GM12892 (cell line): ENCODE data around the gene LITAF.

ENCODE experiments used
- POLR2A ChIP-seq: IDR thresholded peaks from 2 replicates; pipeline ENCODE4 v1.6.1; 2011; ENCODE audit warnings: low read depth, low read length, control low read depth
- POLR2AphosphoS5 ChIP-seq: IDR thresholded peaks from 2 replicates; pipeline ENCODE4 v1.6.1; 2011; ENCODE audit warnings: low read depth, low read length, control low read depth
- TAF1 ChIP-seq: IDR thresholded peaks from 2 replicates; pipeline ENCODE4 v1.6.1; 2011; ENCODE audit warnings: low read depth, mild to moderate bottlenecking, control low read depth, low read length, borderline replicate concordance

DNA sequence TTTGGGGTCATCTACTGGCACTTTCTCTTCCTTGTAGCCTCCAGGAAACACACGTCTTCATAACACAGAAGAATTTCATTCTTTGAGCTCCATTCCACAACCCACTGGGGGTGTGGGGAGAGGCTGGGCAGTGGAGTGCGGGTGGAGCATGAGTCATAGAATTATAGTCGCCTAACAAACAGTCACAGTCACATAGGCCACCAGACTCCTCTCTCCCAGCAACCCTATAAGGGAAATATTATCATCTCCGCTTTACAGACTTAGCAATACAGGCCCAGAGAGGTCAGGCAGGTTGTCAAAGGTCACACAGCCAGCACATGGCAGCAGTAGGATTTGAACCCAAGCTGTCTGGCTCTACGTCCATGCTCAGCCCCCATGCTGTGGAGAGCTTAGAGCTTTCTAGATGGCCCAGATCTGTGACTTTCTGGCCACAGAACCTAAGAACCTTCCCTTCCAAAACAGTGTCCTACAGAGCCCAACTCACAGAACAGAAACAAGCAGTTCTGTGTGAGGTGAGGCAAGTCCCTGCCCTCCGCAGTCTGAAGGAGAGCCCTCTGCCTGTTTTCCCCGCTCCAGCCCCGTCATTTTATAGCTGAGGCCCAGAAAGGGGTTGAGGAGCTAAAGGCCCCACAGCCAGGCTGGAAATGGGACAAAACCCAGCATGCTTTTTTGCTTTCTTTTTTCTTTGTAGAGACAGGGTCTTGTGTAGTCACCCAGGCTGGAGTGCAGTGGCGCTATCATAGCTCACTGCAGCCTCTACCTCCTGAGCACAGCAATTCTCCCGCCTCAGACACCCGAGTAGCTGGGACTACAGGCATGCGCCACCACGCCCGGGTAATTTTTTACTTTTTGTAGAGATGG lies 10.7 kb upstream of the LITAF start:
- TF ChIP-seq TAF1, result no peak
- TF ChIP-seq POLR2AphosphoS5, result no peak
- no peak for TF ChIP-seq POLR2A
